OCI-M2 (cell line): ENCODE data around the gene DDIT4.

Experiments
- DNase-seq: peaks from one replicate; lab custom pipeline; 2025; ENCODE audit not compliant: unreplicated experiment; lab: John Stamatoyannopoulos, UW

The DDIT4 gene

DNA sequence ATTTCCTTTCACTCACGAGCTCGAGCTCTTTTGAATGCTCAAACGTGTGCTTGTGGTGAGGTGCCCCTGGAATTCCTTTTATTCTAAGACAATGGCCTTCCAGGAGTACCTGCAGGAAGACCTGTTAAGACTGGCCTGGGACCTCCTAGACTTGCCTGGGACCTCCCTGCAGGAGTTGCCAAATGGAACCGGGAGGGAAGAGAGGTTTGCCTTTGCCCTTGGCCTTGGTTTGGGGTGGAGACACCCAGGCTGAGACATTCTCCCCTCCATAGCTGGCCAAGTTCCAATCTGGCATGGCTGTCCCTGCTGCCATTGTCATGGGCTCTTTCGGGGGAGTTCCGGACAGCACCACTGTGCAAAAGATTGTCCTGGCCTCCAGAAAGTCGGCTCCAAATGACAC, 41.3 kb downstream of the DDIT4 start:
- DNase-seq, result no peak

GRCh38 chr10:72315611-72316385, 42.1 kb downstream of the DDIT4 start:
- no peak for DNase-seq

- DNase-seq, result no peak
Measured at GRCh38 chr10:72316386-72316700, 42.6 kb downstream of the DDIT4 start.

DNA sequence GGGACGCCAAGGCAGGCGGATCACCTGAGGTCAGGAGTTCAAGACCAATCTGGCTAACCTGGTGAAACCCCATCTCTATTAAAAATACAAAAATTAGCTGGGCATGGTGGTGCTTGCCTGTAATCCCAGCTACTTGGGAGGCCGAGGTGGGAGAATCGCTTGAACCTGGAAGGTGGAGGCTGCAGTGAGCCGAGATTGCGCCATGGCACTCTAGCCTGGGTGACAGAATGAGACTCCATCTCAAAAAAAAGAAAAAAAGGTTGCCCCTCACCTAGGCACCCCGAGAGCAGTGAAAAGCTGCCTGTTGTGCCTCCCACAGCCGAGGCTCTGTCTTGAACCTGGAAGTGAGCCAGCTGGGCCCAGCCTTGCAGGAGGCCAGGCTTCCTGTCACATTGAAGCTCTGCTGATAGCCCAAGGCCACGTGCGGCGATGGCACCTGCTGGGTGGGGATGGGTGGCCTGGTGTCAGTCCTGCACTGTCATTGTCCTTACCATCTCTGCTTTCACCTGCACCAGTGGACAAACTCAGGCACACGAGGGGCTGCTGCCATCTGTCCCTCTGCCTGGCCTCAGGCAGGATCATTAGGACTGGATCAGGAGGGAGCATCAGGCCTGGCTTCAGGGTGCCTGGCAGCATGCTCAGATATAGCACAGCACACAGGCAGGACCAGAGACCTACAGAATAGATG, 43.2 kb downstream of the DDIT4 start:
- no peak for DNase-seq

DNA sequence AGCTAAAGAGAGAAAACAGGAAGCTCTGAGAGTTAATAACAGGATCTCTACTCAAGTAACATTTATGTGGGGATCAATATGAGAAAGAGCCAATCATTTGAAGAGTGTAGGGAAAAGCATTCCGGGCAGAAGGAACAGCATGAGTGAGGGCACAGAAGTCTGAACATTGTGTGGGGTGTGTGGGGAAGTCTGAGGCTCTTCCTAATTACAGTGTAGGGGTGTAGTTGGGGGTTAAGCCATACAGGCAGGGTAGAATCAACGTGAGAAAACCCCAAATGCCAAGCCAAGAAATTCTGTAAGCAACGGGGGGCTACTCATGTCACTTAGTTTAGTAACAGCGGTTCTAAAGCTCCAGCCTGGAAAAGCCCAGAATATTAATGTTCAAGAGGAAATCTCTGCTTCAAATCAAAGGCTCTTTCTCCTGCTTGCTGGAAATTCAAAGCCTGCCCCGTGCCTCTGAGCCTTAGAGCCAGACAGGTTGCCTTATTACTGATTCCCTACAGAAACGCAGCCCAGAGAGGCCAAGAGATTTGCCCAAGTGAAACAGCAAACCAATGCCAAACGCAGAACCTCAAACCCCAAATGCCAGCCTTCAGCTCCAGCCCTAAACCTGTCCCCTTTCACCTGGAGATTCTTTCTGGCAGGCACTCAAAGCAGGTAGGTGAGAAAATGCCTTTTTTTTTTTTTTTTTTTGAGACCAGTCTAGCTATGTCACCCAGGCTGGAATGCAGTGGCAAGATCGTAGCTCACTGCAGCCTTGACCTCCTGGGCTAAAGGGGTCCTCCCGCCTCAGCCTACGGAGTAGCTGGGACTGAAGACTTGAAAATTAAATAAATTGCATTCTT, 44.9 kb downstream of the DDIT4 start:
- no peak for DNase-seq

GRCh38 chr10:72319416-72320254, 45.9 kb downstream of the DDIT4 start:
- no peak for DNase-seq

DNA sequence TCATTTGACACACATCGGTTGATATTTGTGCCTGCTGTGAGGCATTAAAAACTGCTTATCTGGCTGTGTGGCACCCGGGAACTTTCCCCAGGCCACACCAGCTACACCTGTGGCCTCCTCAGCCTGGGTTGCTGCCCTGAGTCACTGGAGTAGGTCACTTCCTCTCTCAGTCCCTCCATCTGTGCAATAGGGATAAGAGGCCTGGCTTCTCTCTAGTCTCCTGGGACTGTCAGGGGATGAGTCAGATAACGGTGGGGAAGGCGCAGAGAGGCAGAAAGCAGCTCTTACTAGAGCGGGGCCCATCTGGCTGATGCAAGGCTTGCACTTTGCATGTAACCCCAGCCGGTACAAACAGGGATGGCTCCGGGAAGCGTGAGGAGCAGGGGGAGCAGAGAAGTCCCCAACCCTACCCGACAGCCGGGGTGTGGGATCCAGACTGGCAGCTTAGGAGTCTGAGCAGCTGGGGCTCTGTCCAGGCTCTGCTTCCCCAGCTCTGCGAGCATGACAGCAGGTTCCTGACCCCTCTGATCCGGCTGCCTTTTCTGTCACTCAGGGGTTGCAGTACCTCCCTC, 47.0 kb downstream of the DDIT4 start:
- peak; percentile 62 for DNase-seq

- DNase-seq, result no peak
Measured at GRCh38 chr10:72321248-72322029, 47.7 kb downstream of the DDIT4 start.

DNA sequence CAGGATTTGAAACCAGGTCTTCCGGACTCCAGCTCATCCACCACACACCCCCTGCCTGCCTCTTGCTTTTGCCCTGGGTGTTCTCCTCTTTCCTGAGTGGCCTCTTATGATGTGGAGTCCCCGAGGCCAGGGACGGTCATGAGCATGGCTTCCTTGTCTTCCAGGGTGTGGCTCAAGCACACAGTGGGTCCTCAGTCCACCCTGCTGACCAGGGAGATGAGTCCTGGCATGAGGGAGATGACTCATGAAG, 48.2 kb downstream of the DDIT4 start:
- no peak for DNase-seq

DNA sequence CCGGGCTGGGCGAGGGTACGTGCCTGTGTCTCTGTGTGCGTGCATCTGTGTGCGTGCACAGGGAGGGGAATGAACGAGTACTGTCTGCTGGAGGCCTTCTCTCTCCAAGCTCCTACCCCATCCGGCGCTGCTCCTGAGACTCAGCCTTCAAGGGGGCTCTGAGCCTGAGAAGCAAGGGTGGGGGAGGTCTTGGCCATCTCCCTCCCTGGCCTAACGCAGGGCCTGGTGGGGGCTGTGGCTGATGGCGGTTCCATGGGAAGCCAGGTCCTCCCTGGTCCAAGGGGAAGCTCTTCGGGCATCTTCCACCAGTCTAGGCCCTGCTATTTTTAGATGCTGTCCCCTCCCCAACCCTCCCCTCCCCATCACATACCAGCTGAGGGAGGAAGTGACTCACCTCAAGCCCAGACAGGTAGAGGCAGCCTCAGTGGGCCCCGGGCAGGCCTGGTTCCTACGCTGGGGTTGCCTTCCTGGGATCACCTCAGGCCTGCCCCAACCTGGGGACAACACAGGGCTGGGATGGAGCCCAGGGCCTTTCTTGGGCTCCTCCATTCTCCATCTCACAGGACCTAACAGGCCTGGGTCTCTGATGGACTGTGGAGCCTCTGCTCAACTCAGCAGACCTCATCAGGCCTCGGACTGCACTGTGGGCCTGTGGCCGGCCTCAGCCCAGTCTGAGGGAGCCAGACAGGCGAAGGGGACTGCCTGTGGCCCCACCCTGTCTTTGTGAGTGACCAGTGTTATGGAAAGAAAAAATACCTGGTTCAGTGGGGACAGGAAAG, 48.7 kb downstream of the DDIT4 start:
- no peak for DNase-seq

- DNase-seq, result no peak
Measured at GRCh38 chr10:72323108-72323749, 49.5 kb downstream of the DDIT4 start.

DNA sequence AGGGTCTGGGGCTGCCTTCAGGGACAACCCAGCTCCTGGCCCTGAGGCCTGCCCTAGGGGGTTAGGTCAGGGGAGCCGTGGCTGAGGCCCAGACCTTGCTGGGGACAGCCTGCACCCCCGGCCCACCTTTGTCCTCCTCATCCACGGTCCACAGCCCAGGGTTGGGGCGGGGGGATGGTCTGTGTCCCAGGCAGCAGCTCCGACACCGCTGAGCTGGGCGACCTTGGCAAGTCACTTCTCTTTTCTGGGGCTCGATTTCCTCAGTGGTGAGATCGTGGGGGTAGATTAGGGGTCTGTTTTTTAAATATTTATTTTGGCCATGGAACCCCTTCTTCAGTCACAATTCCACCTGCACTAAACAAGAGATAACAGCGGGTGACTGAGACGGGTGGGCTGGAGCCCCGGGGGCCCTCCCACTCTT, 50.1 kb downstream of the DDIT4 start:
- DNase-seq, result no peak
